Activated B cell treated with CpG ODN at 0.5 μM for 24 hours (primary cell): ENCODE measurements around the gene PIEZO2. TPM values are rescaled to one million over a fixed set of nuclear protein-coding genes. Genes with fewer than 3 reads are reported as not detected.

Source experiments
- ATAC-seq: fragments of 200-7000 bp; cut with Tn5 transposase; one replicate; pipeline ENCODE4 v1.10.0; 2021; ENCODE audit warnings: low read depth, mild to moderate bottlenecking, moderate library complexity
- CTCF ChIA-PET: fragments of 350-600 bp; sonication (Branson Sonifier 250); formaldehyde crosslinking; loops from one replicate; lab custom pipeline; 2021; ENCODE audit warnings: antibody characterized with exemption; lab: Charles Lee
- POLR2A ChIA-PET: fragments of 350-600 bp; sonication (Branson Sonifier 250); formaldehyde crosslinking; loops from one replicate; lab custom pipeline; 2021; ENCODE audit warnings: antibody characterized with exemption; lab: Charles Lee
- DNase-seq: peaks from one replicate; pipeline ENCODE4 v3.0.0; 2022
- H3K27ac Mint-ChIP-seq: one replicate; pipeline ENCODE4 v1.8.0; 2020; ENCODE audit warnings: mixed read lengths
- H3K27me3 Mint-ChIP-seq: one replicate; pipeline ENCODE4 v1.8.0; 2021; ENCODE audit warnings: mixed read lengths
- H3K36me3 Mint-ChIP-seq: one replicate; pipeline ENCODE4 v1.8.0; 2021; ENCODE audit warnings: low read depth, mixed read lengths
- H3K4me1 Mint-ChIP-seq: one replicate; pipeline ENCODE4 v1.8.0; 2021; ENCODE audit warnings: mixed read lengths
- H3K4me3 Mint-ChIP-seq: one replicate; pipeline ENCODE4 v1.8.0; 2020; ENCODE audit warnings: mild to moderate bottlenecking, mixed read lengths
- H3K9me3 Mint-ChIP-seq: one replicate; pipeline ENCODE4 v1.8.0; 2020; ENCODE audit warnings: mixed read lengths
- CTCF ChIP-seq: fragments of 200-600 bp; IDR thresholded peaks from one replicate; pipeline ENCODE4 v1.8.0; 2022; ENCODE audit warnings: antibody characterized with exemption, mild to moderate bottlenecking
- intact Hi-C: fragments of 100-400 bp; cut with micrococcal nuclease; formaldehyde crosslinking; loops from one replicate; pipeline ENCODE4 v1.15.1; 2024
- total RNA-seq: library from RNA; stranded (reverse); gene quantifications from 2 replicates; pipeline ENCODE4 v1.2.3, GENCODE V29; 2022

The PIEZO2 gene
- total RNA-seq, 1 donor from 2014 or later, result not detected

DNA sequence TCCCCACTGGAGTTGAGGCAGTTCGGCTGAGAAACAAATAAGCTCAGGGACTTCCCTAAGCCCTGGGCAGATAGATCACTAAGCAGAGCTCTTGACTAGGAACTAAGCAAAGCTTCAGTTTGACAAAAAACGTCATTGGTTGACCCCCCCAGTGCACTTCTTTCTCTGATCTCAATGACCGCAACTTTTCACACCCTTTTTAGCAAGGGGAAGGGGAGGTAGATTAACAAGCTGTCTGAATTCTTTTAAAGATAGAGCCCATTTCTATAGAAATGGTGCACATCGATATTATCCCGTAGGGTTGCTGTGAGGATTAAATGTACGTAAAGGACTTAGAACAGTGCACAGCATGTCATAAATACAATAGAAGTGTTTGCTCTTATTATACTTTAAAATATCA lies 42.5 kb downstream of the PIEZO2 start:
- H3K4me1 Mint-ChIP-seq, result no peaks in the 10 kb centered on the region
- no peaks in the 10 kb centered on the region for H3K9me3 Mint-ChIP-seq
- DNase-seq (no peak), ATAC-seq (no peak)
- ChIA-PET POLR2A (no interaction called here), CTCF (no interaction called here)
- H3K4me3 Mint-ChIP-seq, result no peak overlapping the region
- H3K27me3 Mint-ChIP-seq, result no peaks in the 10 kb centered on the region
- no peaks in the 10 kb centered on the region for H3K36me3 Mint-ChIP-seq
- intact Hi-C loops, result no loop called here
- no peak overlapping the region for H3K27ac Mint-ChIP-seq
- no peak for TF ChIP-seq CTCF

GRCh38 chr18:11105463-11105862 lies 43.9 kb downstream of the PIEZO2 start:
- CTCF ChIA-PET, result no interaction called here
- Mint-ChIP-seq H3K36me3 (no peaks in the 10 kb centered on the region), H3K4me1 (no peaks in the 10 kb centered on the region), H3K4me3 (no peak overlapping the region), H3K9me3 (no peaks in the 10 kb centered on the region), H3K27me3 (no peaks in the 10 kb centered on the region), H3K27ac (no peak overlapping the region)
- intact Hi-C loops, result no loop called here
- POLR2A ChIA-PET, result no interaction called here
- no peak for TF ChIP-seq CTCF
- DNase-seq (no peak), ATAC-seq (no peak)

- intact Hi-C loops, result no loop called here
- no peak for ATAC-seq
- Mint-ChIP-seq H3K27ac (no peak overlapping the region), H3K9me3 (no peaks in the 10 kb centered on the region), H3K36me3 (no peaks in the 10 kb centered on the region), H3K4me3 (no peak overlapping the region), H3K27me3 (no peaks in the 10 kb centered on the region), H3K4me1 (no peaks in the 10 kb centered on the region)
- CTCF ChIA-PET, result no interaction called here
- POLR2A ChIA-PET, result no interaction called here
- no peak for TF ChIP-seq CTCF
- no peak for DNase-seq
Measured at GRCh38 chr18:11104307-11104706, 45.1 kb downstream of the PIEZO2 start.

DNA sequence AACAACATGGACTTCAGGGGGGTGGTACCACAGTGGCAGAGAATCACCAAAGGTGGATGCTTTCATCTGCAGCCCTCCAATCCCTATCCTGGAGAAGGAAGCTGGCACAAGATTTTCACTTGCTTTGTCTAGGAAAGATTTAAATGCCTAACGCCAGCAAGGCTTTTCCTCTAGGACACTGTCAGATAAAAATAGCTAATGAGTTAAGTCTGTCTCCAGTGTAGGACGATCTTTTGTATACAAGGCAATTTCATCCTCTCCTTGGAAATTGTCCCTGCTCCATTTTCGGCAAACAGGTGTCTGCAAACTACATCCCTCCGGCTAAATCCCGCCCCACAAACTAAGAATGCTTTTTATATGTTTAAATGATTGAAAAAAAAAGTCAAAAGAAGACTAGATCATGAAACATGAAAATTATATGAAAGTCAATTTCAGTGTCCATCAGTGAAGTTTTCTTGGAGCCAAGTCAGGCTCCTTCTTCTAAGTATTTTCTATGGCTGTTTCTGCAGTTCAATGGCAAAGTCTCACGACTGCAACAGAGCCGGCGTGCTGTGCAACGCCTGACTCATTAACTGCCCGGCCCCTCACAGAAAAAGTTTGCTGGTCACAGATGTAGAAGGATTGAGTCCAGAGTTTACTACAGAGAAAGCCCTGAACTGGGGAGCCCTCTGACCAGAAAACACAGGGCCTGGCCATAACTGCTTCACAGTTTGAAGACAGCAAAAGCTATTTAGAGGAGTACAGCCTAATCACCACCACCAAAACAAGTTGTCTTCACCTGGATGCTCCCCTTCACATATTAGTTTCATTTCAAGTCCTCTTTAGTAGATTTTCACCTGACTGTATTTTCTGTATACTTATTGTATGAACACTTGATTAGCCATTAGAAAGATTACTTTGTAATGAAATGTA lies 52.3 kb downstream of the PIEZO2 start:
- Mint-ChIP-seq H3K36me3 (no peaks in the 10 kb centered on the region), H3K27ac (no peak overlapping the region), H3K27me3 (no peaks in the 10 kb centered on the region), H3K9me3 (no peaks in the 10 kb centered on the region), H3K4me1 (no peaks in the 10 kb centered on the region), H3K4me3 (no peak overlapping the region)
- no peak for ATAC-seq
- ChIA-PET POLR2A (no interaction called here), CTCF (no interaction called here)
- DNase-seq, result no peak
- intact Hi-C loops, result no loop called here
- no peak for TF ChIP-seq CTCF

DNA sequence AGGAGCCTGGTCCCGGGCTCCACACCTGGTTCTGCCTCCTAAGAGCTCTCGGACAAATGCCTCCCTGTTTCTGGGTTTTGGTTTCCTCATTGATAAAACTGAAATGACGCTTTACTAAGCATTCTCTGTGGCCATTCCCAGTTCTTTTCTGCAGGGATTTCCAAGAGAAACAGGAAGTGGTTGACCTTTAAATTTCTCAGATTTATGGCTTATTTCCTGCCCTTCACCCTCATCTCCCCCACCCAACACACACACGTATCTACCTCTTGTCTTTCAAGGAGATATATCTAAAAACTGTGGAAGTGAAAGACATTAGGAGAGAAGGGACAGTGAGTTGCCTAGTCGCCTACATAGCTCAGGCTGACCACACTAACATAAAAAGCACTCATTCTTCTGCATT lies 53.0 kb downstream of the PIEZO2 start:
- no peak for DNase-seq
- Mint-ChIP-seq H3K27ac (no peak overlapping the region), H3K27me3 (no peaks in the 10 kb centered on the region), H3K36me3 (no peaks in the 10 kb centered on the region), H3K9me3 (no peaks in the 10 kb centered on the region), H3K4me3 (no peak overlapping the region), H3K4me1 (no peaks in the 10 kb centered on the region)
- TF ChIP-seq CTCF, result no peak
- CTCF ChIA-PET, result no interaction called here
- no peak for ATAC-seq
- POLR2A ChIA-PET, result no interaction called here
- intact Hi-C loops, result no loop called here
